NT2/D1 (cell line): ENCODE results near the gene LITAFD.
"Not testable (repeated sequence)": the region's sequence is repeated elsewhere in the genome, so short reads cannot be mapped to it uniquely, and the experiment has no call there.

Source experiments
- SUZ12 ChIP-seq: IDR thresholded peaks from 2 replicates; pipeline ENCODE4 v1.6.1; 2011; ENCODE audit not compliant: insufficient read length, insufficient read depth; ENCODE audit errors: extremely low read depth
- YY1 ChIP-seq: IDR thresholded peaks from 2 replicates; pipeline ENCODE4 v1.6.1; 2011; ENCODE audit not compliant: insufficient read length, insufficient read depth
- ZNF274 ChIP-seq: IDR thresholded peaks from 2 replicates; pipeline ENCODE4 v1.6.1; 2011; ENCODE audit warnings: mild to moderate bottlenecking, low read depth, low read length

DNA sequence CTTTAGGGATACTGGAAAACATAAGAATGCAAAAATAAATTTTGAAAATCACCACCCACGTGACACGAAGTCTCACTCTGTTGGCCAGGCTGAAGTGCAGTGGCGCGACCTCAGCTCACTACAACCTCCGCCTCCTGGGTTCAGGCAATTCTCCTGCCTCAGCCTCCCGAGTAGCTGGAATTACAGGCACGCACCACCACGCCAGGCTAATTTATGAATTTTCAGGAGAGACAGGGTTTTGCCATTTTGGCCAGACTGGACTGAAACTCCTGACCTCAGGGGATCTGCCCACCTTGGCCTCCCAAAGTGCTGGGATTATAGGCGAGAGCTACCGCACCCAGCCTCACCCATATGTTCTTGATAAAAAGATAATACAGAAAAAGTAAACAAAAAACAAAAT lies 35.2 kb downstream of the LITAFD start:
- not testable (repeated sequence) for TF ChIP-seq SUZ12, ZNF274, YY1
